Effector memory CD4-positive, alpha-beta T cell (primary cell): ENCODE measurements around the gene COMT.

ENCODE experiments used
- DNase-seq, 3 donors: peaks; one replicate each; pipeline ENCODE4 v3.0.0-alpha.2; 2020
- H3K27ac ChIP-seq: 2 replicates; pipeline ENCODE4 v1.7.0; 2013; ENCODE audit warnings: mild to moderate bottlenecking, low read length, moderate library complexity; ENCODE audit not compliant: insufficient read depth, poor library complexity, severe bottlenecking
- H3K27me3 ChIP-seq: replicated peaks from 2 replicates; pipeline ENCODE4 v1.7.0; 2013; ENCODE audit warnings: mild to moderate bottlenecking, low read length; ENCODE audit not compliant: insufficient read depth, control insufficient read depth, poor library complexity, severe bottlenecking
- H3K36me3 ChIP-seq: 2 replicates; pipeline ENCODE4 v1.7.0; 2013; ENCODE audit warnings: mild to moderate bottlenecking, low read length, moderate library complexity; ENCODE audit not compliant: control insufficient read depth, insufficient read depth
- H3K4me1 ChIP-seq: 2 replicates; pipeline ENCODE4 v1.7.0; 2013; ENCODE audit warnings: low read length, mild to moderate bottlenecking; ENCODE audit not compliant: control insufficient read depth, insufficient read depth, poor library complexity, severe bottlenecking
- H3K4me3 ChIP-seq: 2 replicates; pipeline ENCODE4 v1.7.0; 2013; ENCODE audit warnings: low read length, low read depth, mild to moderate bottlenecking; ENCODE audit not compliant: insufficient read depth, poor library complexity, severe bottlenecking
- H3K9me3 ChIP-seq: 2 replicates; pipeline ENCODE4 v1.7.0; 2013; ENCODE audit warnings: mild to moderate bottlenecking, low read length, moderate library complexity; ENCODE audit not compliant: control insufficient read depth

COMT gene

DNA sequence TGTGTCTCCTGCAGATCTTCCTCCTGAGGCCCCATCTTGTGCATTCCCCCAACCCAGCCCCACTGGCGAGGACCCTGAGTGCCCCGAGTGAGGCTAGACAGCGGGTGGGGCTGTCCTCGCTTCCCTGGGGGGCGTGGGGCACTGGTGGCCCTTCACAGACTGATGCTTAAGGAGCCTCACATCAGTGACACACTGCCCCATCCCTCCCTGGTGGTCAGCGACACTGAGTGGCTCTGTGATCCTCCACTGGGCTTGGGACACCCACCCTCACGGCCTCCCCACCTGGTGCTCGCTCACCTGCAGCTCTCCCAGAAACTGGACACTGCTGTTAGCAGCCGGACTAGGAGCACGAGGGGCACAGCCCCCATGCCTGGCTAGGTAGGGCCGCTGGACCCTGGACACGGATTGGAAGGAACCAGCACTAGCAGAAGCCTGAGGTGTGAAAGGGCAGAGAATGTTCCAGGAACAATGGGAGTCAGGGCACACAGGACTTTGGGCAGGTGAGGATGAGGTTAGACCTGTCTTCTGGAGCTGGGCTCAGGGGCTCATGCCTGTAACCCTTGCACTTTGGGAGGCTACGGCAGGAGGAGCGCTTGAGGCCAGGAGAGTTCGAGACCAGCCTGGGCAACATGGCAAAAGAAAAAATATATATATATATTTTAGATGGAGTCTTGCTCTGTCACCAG lies 23.3 kb downstream of the COMT start:
- Histone ChIP-seq H3K36me3 (peaks cover 4% of the 10 kb centered on the region), H3K4me1 (no peaks in the 10 kb centered on the region), H3K27ac (no peak overlapping the region), H3K27me3 (no peaks in the 10 kb centered on the region), H3K9me3 (no peaks in the 10 kb centered on the region), H3K4me3 (no peak overlapping the region)
- no peak for DNase-seq

DNA sequence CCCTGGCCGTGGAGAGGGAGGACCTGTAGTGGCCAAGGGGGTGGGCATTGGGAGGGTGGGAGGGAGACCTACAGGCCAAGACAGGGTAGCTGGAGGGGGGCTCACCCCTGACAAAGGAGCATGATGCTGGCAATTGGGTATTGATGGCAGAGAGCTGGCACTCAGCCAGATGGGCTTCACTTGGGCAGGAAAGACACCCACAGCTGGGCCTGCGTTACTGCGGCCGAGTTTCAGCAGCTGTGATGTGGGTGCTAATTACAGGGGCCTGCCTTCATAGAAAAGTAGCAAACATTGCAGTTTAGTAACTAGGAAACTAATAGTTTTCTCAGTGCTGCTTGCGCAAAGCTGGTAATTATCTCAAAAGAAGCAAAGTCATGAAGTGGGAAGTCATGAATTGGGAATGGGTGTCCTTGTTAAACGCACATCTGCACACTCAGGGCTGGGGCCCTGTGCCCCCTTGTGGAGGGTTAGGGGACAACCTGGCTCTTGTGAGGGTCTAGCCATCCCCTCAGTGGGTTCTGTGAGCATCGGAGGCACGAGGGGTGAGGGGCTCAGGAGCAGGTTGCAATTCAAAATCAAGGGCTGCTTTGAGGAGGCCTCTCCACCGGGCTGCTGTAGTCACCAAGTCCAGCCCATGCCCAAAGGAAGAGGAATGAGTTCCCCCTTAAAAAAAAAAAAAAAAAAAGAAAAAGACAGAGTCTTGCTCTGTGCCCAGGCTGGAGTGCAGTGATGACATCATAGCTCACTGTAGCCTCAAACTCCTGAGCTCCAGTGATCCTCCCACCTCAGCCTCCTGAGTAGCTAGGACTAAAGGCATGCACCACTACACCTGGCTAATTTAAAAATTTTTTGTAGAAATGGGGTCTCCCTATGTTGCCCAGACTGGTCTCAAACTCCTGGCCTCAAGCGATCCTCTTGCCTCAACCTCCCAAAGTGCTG lies 24.5 kb downstream of the COMT start:
- H3K36me3 ChIP-seq, result peaks cover 4% of the 10 kb centered on the region
- H3K4me1 ChIP-seq, result peaks cover 4% of the 10 kb centered on the region
- H3K27me3 ChIP-seq, result no peaks in the 10 kb centered on the region
- H3K9me3 ChIP-seq, result no peaks in the 10 kb centered on the region
- no peak for DNase-seq
- no peak overlapping the region for H3K27ac ChIP-seq
- H3K4me3 ChIP-seq, result no peak overlapping the region

DNA sequence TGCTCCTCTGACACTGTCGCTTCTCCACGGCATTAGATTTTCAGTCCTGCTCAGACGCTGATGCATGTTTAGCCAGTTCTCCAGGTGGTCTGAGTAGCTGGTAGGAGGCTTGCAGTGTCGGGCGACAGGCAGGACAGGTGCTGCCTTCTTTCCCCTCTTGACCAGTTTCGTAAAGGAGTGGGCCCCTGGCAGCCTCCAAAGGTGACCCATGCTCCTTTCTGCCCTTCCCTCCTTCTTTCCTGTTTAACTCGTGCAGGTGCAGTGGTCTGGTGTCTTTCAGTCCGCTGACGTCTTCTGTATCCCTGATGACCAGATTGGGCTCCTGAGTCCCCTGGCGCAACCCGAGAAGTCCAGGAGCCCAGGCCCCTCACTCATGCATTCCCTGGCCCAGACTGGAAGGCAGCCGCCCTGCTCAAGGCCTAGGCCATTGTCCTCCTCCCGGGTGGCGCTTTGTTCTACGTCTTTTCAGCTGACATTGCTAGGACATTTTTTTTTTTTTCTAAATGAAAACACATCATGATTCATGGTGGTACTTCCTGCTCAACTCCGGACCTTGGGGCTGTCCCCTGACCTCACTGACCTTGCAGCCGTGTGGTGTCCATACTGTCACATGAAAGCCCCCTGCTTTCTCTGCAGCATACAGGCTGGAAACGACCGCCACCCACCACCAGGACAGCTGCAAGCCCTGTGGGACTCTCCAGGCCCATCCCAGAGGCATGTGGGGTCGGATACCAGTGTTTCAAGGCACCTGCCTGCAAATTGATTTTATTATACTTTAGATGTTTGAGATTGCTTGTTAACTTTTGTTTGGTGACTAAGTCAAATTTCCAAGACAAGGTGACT lies 25.6 kb downstream of the COMT start:
- H3K36me3 ChIP-seq, result peaks cover 4% of the 10 kb centered on the region
- no peaks in the 10 kb centered on the region for H3K27me3 ChIP-seq
- H3K4me1 ChIP-seq, result peaks cover 4% of the 10 kb centered on the region
- H3K27ac ChIP-seq, result no peak overlapping the region
- H3K9me3 ChIP-seq, result no peaks in the 10 kb centered on the region
- H3K4me3 ChIP-seq, result no peak overlapping the region
- DNase-seq, result no peak

DNA sequence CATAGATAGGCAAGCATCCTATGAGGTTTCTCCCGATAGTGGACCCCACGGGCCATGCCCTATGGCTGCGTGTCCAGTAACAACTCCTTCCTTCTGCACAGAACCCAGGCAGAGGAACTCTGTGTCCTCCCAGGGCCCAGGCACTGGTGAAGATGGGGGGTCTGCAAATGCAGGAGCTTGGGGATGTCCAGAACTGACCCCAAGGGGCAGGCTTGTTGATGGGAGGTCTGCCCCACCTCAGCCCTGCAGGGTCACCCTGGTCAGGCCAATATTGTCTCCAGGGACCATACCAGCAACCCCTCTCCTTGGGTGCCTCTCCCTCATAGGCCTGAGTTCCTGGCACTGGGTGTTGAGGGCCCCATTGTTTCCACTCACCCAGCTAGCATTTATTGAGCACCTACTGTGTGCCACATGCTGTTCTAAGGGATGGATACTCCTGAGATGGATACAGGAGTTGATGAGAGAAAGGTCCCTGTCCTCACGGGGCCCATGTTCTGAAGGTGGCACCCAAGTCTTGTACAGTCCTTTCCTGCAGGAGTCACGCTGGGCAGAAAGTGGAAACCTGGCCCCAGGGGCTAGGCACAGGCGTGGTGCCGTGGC lies 26.4 kb downstream of the COMT start:
- H3K4me3 ChIP-seq, result no peak overlapping the region
- peaks cover 4% of the 10 kb centered on the region for H3K4me1 ChIP-seq
- DNase-seq, result no peak
- peaks cover 4% of the 10 kb centered on the region for H3K36me3 ChIP-seq
- H3K27ac ChIP-seq, result no peak overlapping the region
- H3K9me3 ChIP-seq, result no peaks in the 10 kb centered on the region
- H3K27me3 ChIP-seq, result no peaks in the 10 kb centered on the region

DNA sequence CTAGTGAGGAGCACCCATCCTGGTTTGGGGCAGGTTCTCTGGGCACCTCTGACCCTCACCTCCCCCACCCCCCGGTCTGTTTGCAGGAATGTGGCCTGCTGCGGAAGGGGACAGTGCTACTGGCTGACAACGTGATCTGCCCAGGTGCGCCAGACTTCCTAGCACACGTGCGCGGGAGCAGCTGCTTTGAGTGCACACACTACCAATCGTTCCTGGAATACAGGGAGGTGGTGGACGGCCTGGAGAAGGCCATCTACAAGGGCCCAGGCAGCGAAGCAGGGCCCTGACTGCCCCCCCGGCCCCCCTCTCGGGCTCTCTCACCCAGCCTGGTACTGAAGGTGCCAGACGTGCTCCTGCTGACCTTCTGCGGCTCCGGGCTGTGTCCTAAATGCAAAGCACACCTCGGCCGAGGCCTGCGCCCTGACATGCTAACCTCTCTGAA lies 26.9 kb downstream of the COMT start:
- H3K36me3 ChIP-seq, result peaks cover 4% of the 10 kb centered on the region
- H3K9me3 ChIP-seq, result no peaks in the 10 kb centered on the region
- no peak overlapping the region for H3K27ac ChIP-seq
- H3K4me1 ChIP-seq, result peaks cover 4% of the 10 kb centered on the region
- no peak overlapping the region for H3K4me3 ChIP-seq
- DNase-seq, result no peak
- no peaks in the 10 kb centered on the region for H3K27me3 ChIP-seq

DNA sequence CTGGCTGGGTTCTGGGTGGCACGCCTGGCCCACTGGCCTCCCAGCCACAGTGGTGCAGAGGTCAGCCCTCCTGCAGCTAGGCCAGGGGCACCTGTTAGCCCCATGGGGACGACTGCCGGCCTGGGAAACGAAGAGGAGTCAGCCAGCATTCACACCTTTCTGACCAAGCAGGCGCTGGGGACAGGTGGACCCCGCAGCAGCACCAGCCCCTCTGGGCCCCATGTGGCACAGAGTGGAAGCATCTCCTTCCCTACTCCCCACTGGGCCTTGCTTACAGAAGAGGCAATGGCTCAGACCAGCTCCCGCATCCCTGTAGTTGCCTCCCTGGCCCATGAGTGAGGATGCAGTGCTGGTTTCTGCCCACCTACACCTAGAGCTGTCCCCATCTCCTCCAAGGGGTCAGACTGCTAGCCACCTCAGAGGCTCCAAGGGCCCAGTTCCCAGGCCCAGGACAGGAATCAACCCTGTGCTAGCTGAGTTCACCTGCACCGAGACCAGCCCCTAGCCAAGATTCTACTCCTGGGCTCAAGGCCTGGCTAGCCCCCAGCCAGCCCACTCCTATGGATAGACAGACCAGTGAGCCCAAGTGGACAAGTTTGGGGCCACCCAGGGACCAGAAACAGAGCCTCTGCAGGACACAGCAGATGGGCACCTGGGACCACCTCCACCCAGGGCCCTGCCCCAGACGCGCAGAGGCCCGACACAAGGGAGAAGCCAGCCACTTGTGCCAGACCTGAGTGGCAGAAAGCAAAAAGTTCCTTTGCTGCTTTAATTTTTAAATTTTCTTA lies 27.8 kb downstream of the COMT start:
- no peaks in the 10 kb centered on the region for H3K27me3 ChIP-seq
- H3K9me3 ChIP-seq, result no peaks in the 10 kb centered on the region
- no peak overlapping the region for H3K27ac ChIP-seq
- no peak overlapping the region for H3K4me3 ChIP-seq
- H3K36me3 ChIP-seq, result peaks cover 4% of the 10 kb centered on the region
- peaks cover 4% of the 10 kb centered on the region for H3K4me1 ChIP-seq
- no peak for DNase-seq

DNA sequence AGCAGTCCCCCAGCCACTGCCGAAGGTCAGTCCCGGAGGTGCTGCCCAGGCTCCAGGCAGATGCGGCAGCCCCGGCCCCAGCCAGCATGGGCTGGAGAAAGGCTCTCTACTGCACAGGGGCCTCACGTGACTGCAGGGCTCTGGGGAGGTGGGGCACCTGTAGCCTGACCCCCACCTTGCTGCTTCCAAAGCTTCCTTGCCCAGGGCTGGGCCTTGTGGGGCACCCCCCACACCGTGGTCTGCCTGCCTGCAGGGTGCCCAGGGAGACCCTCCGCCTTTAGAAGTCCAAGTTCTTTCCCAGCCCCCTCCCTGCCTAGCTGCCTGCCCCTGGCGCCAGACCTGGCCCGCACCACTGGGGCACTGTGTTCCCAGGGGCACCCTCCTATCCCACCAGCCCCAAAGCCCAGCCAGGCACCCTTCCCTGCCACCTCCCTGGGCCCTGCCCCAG lies 28.5 kb downstream of the COMT start:
- H3K4me1 ChIP-seq, result peaks cover 4% of the 10 kb centered on the region
- peaks cover 4% of the 10 kb centered on the region for H3K36me3 ChIP-seq
- no peaks in the 10 kb centered on the region for H3K9me3 ChIP-seq
- DNase-seq, result no peak
- H3K27me3 ChIP-seq, result no peaks in the 10 kb centered on the region
- no peak overlapping the region for H3K4me3 ChIP-seq
- no peak overlapping the region for H3K27ac ChIP-seq

DNA sequence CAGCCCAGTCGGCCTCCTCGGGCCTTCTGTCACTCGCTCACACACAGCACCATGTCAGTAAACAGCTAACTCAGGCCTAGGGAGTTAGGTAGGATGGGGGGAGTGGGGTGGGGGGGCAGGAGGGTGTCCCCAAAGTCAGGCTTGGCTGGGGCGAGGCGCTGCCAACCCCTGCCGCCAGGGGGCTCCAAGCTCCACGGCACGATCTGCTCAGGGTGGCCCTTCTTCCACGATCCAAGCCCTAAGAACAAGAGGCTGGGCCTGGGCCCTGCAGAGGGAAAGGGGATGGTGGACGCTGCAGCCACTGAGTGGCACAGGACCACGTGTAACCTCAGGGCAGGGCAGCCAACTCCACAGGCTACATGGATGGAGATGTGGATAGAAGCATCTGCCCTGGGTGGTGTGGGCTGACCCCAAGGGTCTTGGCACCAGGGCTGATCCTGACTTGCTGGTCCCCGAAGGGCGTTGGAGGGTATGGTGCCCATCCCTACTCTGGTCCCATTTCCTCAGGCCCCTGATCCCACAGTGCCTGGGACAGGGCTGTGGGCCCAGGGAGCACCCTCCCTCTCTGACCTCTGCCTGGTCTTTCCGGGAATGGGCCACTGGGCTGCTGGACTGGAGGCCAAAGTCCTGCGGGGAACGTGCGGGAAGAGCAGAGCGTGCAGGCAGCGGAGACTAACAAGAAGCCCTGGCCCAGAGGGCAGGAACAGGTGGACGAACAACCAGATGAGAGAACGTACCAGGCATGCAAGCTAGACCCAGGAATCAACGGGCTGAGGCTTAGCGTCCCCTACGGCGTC lies 29.1 kb downstream of the COMT start:
- peak; percentile 54 to 62 (median 56) for DNase-seq
- no peak overlapping the region for H3K27ac ChIP-seq
- H3K9me3 ChIP-seq, result no peaks in the 10 kb centered on the region
- no peak overlapping the region for H3K4me3 ChIP-seq
- H3K27me3 ChIP-seq, result no peaks in the 10 kb centered on the region
- peaks cover 4% of the 10 kb centered on the region for H3K4me1 ChIP-seq
- H3K36me3 ChIP-seq, result peaks cover 4% of the 10 kb centered on the region
